ENCODE measurements around the gene OARD1. TPM values are rescaled to one million over a fixed set of nuclear protein-coding genes. Genes with fewer than 3 reads are reported as not detected.

Gene OARD1
- total and polyA plus RNA-seq, 2 donors (not counting 1 experiment from before 2014, with no cell fraction given), result 9.6 to 52.5 TPM

DNA sequence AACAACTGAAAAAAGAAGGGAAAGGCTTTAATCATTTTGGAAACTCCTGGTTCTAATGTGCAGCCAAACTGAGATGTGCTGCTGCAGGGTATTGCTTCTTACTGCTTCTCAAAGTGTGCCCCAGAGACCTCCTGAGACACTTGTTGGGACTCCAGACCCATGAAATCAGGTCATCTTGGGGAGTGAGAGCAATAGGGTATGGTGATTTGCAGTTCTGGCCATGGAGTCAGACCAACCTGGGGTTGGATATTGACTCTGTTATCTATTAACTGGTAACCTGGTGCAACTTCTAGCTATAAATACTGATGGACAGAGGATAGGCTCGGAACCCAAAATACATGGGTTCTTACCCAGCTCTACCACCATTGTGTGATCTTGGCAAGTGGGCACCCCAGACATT lies 26.1 kb downstream of the OARD1 start:
- POLR2A ChIA-PET, result no interaction called here
- peaks cover 2% of the 10 kb centered on the region for H3K4me1 Mint-ChIP-seq
- CTCF ChIA-PET, result interaction anchor here (0.9 to 1.7 kb wide), 5 partner anchors 9 to 41 kb away, joined by 3 to 9 read pairs (median 4); no protein-coding TSS in a partner anchor

DNA sequence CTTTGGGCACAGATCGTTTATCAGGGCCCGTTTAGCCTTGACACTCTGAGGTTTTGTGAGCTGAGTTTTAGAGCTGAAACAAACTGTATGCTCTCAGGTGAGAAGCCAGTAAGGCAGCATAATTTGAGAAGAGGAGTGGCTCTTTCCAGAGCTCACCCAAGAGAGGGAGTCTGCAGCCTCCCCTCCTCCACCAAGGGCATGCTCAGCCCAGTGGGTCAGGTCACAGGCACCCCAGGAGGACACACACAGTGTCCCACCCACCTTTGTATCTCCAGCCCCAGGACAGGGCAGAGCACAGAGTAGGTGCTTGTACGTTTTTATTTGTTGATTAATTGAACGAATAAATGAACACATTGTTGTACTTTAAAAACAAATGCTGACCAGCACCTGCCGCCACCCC lies 26.5 kb downstream of the OARD1 start:
- ChIA-PET CTCF (interaction anchor here (1.6 to 2.3 kb wide), 4 partner anchors 9 to 40 kb away, joined by 3 to 9 read pairs (median 8); no protein-coding TSS in a partner anchor), POLR2A (no interaction called here)
- intact Hi-C loops (cut with micrococcal nuclease), result no loop called here

More for the DNA sequence above, 26.1 kb downstream of the OARD1 start:
- no CpG with 5 or more reads among the region's 1 CpG for WGBS (ENCODE audit: insufficient coverage)
- H3K27ac Mint-ChIP-seq, result no peak overlapping the region
- no peaks in the 10 kb centered on the region for H3K9me3 Mint-ChIP-seq (ENCODE audit: insufficient read depth)
- TF ChIP-seq EZH2 (IDR thresholded peaks at IDR 0.05; ENCODE audit: borderline replicate concordance, insufficient read depth, low read depth, low read length, poor library complexity, severe bottlenecking), result no peak
- TF ChIP-seq, protein P1, sequence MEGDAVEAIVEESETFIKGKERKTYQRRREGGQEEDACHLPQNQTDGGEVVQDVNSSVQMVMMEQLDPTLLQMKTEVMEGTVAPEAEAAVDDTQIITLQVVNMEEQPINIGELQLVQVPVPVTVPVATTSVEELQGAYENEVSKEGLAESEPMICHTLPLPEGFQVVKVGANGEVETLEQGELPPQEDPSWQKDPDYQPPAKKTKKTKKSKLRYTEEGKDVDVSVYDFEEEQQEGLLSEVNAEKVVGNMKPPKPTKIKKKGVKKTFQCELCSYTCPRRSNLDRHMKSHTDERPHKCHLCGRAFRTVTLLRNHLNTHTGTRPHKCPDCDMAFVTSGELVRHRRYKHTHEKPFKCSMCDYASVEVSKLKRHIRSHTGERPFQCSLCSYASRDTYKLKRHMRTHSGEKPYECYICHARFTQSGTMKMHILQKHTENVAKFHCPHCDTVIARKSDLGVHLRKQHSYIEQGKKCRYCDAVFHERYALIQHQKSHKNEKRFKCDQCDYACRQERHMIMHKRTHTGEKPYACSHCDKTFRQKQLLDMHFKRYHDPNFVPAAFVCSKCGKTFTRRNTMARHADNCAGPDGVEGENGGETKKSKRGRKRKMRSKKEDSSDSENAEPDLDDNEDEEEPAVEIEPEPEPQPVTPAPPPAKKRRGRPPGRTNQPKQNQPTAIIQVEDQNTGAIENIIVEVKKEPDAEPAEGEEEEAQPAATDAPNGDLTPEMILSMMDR (IDR thresholded peaks at IDR 0.05), result no peak
- H3K4me1 ChIP-seq (ENCODE audit: control insufficient read depth in 2 of 2, insufficient read depth in 2 of 2, low read length in 2 of 2), result no peaks in the 10 kb centered on the region
- no peak overlapping the region for H3K9ac ChIP-seq (ENCODE audit: low read length)
- intact Hi-C loops (cut with micrococcal nuclease), result no loop called here
- no peaks in the 10 kb centered on the region for H3K79me2 ChIP-seq (ENCODE audit: control insufficient read depth, insufficient read depth, low read length)
- ATAC-seq (ENCODE audit: low read depth) (no peak), DNase-seq (no peak)
- no peaks in the 10 kb centered on the region for H3K27me3 Mint-ChIP-seq
- no peaks in the 10 kb centered on the region for H3K27me3 ChIP-seq (replicated peaks in 1 of 4; ENCODE audit: control extremely low read depth in 1 of 4, control insufficient read depth in 3 of 4, insufficient read depth in 4 of 4, low read length in 3 of 4)
- no peak overlapping the region for H3K4me3 Mint-ChIP-seq
- no peak overlapping the region for H3K4me2 ChIP-seq (replicated peaks; ENCODE audit: low read depth, low read length, poor library complexity, severe bottlenecking)
- no peaks in the 10 kb centered on the region for H4K20me1 ChIP-seq (ENCODE audit: control insufficient read depth, insufficient read depth, low read length, poor library complexity, severe bottlenecking)
- H2AFZ ChIP-seq (ENCODE audit: insufficient read depth, low read depth, low read length, poor library complexity, severe bottlenecking), result no peak overlapping the region
- no peaks in the 10 kb centered on the region for H3K9me3 ChIP-seq (ENCODE audit: control extremely low read depth in 1 of 3, control insufficient read depth in 2 of 3, insufficient read depth in 1 of 3, low read length in 2 of 3)
- H3K27ac ChIP-seq (ENCODE audit: low read length in 2 of 2), result no peak overlapping the region
- H3K4me3 ChIP-seq (ENCODE audit: control extremely low read depth in 1 of 5, extremely low read depth in 1 of 5, insufficient read depth in 1 of 5, low read depth in 2 of 5, low read length in 4 of 5), result no peak overlapping the region
- peaks cover 0 to 5% of the 10 kb centered on the region in 2 experiments for H3K36me3 ChIP-seq (replicated peaks in 1 of 2; ENCODE audit: control extremely low read depth in 1 of 2, control insufficient read depth in 1 of 2, extremely low read depth in 1 of 2, insufficient read depth in 2 of 2, low read length in 1 of 2)

More for the DNA sequence above, 26.5 kb downstream of the OARD1 start:
- Mint-ChIP-seq H3K4me3 (no peak overlapping the region), H3K9me3 (ENCODE audit: insufficient read depth) (no peaks in the 10 kb centered on the region), H3K4me1 (peaks cover under 1% of the 10 kb centered on the region), H3K27ac (no peak overlapping the region), H3K27me3 (no peaks in the 10 kb centered on the region)
- no peak for DNase-seq
- Histone ChIP-seq H2AFZ (ENCODE audit: insufficient read depth, low read depth, low read length, poor library complexity, severe bottlenecking) (no peak overlapping the region), H3K4me2 (replicated peaks; ENCODE audit: low read depth, low read length, poor library complexity, severe bottlenecking) (no peak overlapping the region), H3K9me3 (ENCODE audit: control extremely low read depth in 1 of 3, control insufficient read depth in 2 of 3, insufficient read depth in 1 of 3, low read length in 2 of 3) (no peaks in the 10 kb centered on the region), H3K4me3 (ENCODE audit: control extremely low read depth in 1 of 5, extremely low read depth in 1 of 5, insufficient read depth in 1 of 5, low read depth in 2 of 5, low read length in 4 of 5) (no peak overlapping the region), H3K36me3 (replicated peaks in 1 of 2; ENCODE audit: control extremely low read depth in 1 of 2, control insufficient read depth in 1 of 2, extremely low read depth in 1 of 2, insufficient read depth in 2 of 2, low read length in 1 of 2) (peaks cover 0 to 5% of the 10 kb centered on the region in 2 experiments), H3K4me1 (ENCODE audit: control insufficient read depth in 2 of 2, insufficient read depth in 2 of 2, low read length in 2 of 2) (no peaks in the 10 kb centered on the region), H3K27ac (ENCODE audit: low read length in 2 of 2) (no peak overlapping the region), H3K79me2 (ENCODE audit: control insufficient read depth, insufficient read depth, low read length) (no peaks in the 10 kb centered on the region), H4K20me1 (ENCODE audit: control insufficient read depth, insufficient read depth, low read length, poor library complexity, severe bottlenecking) (no peaks in the 10 kb centered on the region), H3K9ac (ENCODE audit: low read length) (no peak overlapping the region), H3K27me3 (replicated peaks in 1 of 4; ENCODE audit: control extremely low read depth in 1 of 4, control insufficient read depth in 3 of 4, insufficient read depth in 4 of 4, low read length in 3 of 4) (no peaks in the 10 kb centered on the region)
- WGBS (ENCODE audit: insufficient coverage), result no CpG with 5 or more reads among the region's 5 CpGs
- no peak for TF ChIP-seq EZH2 (IDR thresholded peaks at IDR 0.05; ENCODE audit: borderline replicate concordance, insufficient read depth, low read depth, low read length, poor library complexity, severe bottlenecking)
- TF ChIP-seq, protein P1 (IDR thresholded peaks at IDR 0.05), result no peak
- no peak for ATAC-seq (ENCODE audit: low read depth)

All from B cell (primary cell).